MV-4-11 (cell line): Measurements from ENCODE around the gene SOX6.
"Not testable (repeated sequence)": the region's sequence is repeated elsewhere in the genome, so short reads cannot be mapped to it uniquely, and the experiment has no call there.

Source experiments
- DNase-seq: peaks from one replicate; lab custom pipeline; 2025; lab: John Stamatoyannopoulos, UW

SOX6 gene

DNA sequence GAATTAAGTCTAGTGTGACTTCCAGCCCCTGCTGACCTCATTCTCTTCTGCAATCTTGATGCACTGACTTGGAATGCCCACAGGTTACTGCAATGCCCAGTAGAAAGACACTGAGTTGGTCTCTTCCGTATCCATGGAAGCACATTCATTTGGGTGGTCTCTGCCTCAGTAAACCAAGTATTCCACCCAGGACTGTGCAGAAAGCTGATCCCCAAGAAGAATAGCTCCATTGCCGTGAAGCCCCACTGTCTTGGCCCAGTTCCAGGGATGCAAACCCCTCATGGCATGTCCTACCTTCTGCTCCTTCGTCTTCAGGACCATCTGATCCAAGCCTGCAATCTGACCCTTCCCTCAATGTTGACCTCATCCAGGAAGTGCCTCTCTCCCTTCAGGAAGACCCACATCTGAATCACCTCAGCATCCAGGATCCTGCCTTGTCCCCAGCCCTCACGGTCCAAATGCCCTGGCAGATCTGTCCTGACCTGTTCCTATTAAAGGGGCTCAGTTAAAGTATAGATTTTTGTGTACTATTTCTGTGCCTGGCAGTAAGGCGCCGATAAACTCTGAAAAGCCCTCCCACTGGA lies 425.8 kb downstream of the SOX6 start:
- no peak for DNase-seq

DNA sequence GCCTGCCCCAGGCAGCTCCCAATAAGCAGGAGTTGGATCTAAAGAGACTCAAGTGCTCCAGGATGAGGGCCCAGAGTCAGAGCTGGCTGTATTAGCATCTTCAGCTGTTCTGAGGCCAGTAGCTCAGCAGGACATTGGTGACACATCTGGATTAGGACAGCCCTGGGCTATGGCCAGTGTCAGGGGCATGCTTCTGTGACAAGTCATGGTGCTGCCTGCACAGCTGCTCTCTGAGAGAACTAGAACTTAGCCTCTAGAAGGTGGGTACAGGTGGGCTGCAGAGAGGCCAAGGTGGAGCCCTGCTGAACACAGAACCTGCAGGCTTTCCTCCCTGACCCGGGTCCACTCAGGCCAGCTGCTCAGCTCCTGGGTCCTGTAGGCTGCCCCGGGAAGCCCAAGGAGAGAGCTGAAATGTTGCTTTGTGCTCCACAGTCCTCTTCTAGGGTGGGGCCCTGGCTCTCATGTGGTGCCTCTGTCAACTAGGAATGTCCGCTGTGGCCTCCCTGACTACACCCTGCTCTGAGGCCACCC lies 426.9 kb downstream of the SOX6 start:
- DNase-seq = no peak

DNA sequence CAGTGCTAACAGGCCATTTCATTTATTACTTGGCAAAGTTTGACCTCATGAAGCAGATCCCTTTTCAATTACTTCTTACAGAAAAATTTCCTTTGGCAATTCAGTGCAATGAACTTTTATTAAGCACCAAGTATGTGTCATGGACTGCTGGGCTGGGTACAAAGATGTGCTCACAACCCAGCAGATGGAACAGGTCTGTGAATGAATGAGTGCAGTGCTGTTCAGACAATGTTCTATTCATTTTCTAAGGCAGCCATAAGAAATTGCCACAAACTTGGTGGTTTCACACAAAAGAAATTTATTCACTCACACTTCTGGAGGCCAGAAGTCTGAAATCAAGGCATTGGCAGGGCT lies 428.5 kb downstream of the SOX6 start:
- no peak for DNase-seq

DNA sequence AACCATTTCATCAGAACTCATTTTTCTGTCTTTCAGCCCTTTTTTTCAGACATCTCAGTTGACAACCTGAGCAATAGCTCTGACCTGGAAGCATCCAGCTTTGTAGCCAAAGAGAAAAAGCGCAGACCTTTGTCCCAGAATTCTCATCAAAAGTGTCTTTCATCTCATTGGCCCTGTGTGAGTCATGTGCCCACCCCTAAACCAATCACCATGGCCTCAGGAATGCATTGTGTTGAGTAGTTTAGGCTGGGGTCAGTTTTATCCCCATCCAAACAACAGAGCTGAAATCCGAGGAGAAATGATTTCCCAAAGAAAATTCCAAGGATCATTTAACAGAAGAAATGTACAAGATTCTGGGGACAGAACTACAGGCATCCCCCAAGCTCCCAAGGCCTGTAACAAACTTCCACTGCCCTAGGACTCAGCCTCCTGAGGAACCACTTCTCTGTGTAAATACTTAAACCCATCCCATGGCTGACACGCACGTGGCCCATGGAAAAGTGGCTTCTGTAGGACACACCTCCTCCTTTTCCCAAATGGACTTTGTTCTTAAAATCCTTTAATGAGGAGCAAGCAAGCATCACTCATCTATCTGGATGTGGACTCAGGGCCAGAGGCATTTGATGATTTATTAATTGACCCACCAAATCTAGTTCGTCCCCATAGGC lies 429.0 kb downstream of the SOX6 start:
- no peak for DNase-seq

DNA sequence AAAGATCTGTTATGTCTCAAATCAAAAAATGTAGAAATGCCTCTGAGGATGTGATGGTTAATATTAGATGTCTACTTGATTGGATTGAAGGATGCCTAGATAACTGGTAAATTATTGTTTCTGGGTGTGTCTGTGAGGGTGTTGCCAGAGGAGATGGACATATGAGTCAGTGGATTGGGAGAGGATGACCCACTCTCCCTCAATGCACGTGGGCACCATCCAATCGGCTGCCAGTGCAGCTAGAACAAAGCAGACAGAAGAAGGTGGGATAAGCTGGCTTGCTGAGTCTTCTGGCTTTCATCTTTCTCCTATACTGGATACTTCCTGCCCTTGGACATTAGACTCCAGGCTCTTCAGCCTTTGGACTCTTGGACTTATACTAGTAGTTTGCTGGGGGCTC lies 430.3 kb downstream of the SOX6 start:
- DNase-seq = no peak

DNA sequence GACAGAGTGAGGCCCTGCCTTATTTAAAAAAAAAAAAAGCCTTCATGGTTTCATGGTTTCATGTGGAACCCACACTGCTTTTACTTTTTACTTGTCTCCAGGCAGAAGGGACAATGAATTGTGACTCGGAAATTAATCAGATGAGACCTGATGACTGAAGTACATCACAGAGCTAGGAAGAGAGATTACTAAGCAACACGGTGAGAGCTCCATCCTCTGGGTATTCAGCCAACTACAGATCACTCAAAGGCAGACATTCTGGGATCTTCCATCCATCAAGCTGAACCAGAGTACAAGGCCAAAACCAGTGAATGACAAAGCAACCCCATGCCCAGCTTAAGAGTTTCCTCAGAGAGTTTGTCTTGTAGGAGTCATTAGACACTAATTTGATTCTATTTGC lies 433.2 kb downstream of the SOX6 start:
- no peak for DNase-seq

DNA sequence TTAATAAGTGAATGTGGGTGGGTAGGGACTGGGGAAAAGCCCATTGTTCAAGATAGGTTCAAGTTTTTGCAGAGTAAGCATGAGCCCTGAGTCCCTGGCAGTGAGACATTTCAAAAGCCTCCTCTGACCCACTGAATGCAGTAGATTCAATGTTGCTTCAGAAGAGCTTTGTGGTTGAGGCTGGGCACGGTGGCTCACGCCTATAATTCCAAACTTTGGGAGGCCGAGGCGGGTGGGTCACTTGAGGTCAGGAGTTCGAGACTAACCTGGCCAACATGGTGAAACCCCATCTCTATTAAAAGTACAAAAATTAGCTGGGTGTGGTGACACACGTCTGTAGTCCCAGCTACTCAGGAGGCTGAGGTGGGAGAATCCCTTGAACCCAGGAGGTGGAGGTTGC lies 433.6 kb downstream of the SOX6 start:
- not testable (repeated sequence) for DNase-seq

DNA sequence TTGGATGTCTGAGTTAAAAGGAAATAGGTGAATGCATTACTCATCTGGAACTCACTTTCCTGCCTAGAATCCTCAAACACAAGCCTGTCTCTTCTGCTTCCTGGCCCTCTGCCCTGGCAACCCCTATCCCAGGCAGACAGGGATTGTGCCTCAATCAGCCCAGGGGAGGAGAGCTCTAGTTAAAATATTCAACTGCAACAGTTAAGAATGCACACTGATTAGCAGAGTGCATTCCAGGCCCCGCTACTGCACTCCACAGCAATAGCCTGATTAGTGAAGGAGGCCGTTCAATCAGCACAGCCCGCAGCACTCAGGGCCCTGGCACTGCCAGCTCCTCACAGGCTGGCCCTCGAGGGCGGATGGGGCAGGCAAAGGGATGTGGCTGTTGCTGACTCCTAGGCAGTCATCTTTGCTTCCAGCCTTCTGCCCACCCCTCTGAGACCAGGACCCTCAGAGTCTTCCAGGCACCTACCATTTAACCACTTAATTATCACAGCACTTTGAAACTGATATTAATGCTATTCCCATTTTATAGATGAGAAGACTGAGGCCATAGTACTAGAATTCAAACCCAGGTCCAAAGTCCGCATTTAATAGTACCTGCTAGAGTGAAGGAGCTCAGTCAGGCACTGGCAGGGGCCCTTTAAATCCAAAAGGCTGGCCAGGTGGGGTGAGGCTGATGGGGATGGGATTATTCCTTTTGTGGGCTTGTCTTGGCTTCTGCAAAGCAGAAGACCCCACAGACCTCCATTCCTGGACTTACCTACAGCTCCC lies 435.3 kb downstream of the SOX6 start:
- no peak for DNase-seq

DNA sequence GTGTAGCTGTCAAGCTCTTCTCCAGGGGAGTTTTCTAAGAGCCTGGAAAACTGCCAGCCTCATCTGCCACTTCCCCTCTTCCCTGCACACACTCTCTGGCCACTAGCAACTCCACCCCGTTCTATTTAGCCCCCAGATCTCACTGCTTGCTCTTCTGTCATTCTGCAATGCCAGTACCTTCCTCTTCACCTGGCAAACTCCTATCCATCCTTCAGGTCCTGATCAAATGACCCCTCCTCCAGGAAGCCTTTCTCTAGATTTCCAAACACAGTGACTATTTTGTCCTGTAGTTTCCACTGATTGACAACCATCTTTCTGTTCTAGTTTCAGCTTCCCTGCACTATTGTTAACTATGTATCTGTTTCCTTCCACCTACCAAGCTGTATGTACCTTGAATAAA lies 437.7 kb downstream of the SOX6 start:
- no peak for DNase-seq

DNA sequence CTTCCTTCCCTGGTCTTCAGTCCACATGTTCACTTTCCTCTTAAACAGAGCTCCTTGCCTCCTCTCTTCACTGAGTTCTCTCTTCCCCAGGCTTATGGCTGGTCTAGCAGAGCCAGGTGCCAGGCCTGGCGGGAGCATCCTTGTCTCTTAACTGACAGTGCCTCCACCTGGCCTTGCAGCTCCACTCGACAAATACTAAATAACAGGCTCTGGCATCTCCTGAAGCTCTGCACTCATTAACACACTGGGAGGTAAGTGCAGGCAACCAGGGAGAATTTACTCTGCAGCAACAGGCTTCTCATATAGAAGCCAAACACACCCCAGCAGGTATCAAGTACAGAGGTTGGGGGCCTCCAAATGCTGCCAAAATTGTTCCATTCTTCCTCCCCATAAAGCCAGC lies 438.1 kb downstream of the SOX6 start:
- DNase-seq = no peak
